ENCODE measurements around the gene HIVEP3.

The HIVEP3 gene

DNA sequence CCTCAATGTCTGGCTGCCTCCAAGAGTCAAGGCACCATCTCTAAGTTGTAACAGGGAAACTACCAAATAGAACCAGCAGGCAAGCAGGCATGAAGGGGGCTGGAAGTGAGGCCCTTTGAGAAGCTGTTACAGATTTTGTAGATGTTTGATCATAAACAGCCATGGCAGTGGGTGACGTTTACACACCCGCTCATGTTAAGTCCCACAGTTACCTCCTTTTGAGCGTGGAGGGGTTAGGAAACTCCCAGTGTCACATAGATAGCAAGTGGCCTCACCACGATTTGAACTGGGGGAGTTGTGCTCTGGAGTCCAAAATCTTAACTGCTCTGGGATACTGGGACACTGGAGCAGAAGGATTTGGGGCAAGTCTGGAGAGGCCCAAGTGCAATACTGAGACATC, 192.4 kb downstream of the HIVEP3 start:
- no peak for DNase-seq

DNA sequence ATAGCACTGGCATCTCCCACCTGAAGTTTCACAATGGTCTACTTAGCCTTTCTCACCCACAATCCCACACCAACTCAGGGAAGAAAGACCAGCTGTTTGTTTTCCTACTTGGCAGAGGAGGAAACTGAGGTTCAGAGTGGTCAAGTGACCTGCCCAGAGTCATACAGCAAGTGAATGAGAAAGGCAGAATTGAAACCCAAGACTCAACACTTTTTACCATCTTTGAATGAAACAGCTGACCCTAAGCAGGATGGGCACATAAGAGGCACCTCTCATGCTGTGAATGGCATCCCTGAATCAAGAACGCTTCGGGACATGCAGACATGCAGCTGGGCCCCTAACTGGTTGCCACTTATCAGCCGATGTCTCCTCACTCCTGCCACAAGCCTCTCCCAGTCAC, 193.8 kb downstream of the HIVEP3 start:
- no peak for DNase-seq

DNA sequence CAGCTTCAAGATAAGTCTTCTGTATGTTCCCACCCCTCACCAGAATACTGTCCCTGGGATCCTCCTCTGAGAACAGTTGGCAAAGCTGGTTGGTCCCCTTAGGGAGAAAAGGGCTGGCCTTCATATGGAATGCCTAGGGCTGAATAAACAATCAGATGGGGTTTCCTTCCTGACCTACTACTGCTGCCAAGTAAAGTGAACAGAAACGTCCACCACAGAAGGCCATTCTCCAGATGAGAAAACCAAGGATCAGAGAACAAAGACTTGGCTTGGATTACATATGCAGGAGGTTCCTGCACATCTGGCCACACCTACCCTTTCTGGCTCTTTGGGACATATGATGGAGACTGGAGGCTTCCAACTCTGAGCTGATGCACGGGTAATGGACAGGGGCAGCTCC, 194.5 kb downstream of the HIVEP3 start:
- DNase-seq = no peak

DNA sequence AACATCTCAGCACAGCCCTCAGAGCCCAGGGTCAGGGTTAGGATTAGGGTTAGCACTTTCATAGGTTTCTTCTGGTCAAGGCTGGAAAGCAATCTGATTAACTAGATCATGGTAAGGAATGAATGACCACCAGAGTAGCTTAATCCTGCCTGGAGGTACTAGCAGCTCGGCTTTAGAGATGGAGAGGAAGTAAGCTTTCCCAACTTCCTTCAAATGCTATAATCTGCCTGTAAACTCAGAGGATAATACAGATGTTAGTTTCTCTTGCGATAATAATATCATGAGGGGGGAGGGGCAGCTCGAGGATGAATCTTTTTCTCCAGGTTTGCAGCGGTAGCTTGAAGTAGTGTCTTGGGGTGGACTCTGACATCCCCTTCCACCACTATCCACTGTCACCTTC, 194.9 kb downstream of the HIVEP3 start:
- no peak for DNase-seq

DNA sequence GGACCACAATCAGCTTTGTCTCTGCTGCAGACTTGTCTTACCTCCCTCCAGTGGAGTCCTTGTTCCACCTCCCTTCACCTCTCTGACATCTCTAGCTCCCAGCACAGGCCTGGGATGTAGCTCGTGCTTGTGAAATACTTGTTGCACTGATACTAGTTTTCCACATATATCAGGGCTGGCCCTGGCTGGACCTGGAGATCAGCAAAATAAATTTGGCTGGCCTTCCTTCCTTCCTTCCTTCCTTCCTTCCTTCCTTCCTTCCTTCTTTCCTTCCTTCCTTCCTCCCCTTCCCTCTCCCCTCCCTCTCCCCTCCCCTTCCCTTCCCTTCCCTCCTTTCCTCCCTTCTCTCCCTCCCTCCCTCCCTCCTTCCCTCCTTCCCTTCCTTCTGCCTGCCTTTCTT, 196.5 kb downstream of the HIVEP3 start:
- DNase-seq = no peak

DNA sequence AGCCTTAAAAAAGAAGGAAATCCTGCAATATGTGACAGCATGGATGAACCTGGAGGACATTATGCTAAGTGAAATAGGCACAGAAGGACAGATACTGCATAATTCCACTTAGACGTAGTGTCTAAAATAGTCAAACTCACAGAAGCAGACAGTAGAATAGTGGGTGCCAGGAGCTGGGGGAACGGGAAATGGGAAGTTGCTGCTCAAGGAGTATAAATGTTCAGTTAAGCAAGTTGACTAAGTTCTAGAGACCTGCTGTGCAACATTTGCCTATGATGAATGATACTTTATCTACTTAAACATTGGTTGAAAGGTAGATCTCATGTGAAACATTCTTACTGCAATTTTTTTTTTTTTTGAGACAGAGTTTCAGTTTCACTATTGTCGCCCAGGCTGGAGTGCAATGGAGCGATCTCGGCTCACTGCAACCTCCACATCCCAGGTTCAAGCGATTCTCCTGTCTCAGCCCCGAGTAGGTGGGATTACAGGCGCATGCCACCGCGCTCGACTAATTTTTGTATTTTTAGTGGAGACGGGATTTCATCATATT, 197.8 kb downstream of the HIVEP3 start:
- no peak for DNase-seq

DNA sequence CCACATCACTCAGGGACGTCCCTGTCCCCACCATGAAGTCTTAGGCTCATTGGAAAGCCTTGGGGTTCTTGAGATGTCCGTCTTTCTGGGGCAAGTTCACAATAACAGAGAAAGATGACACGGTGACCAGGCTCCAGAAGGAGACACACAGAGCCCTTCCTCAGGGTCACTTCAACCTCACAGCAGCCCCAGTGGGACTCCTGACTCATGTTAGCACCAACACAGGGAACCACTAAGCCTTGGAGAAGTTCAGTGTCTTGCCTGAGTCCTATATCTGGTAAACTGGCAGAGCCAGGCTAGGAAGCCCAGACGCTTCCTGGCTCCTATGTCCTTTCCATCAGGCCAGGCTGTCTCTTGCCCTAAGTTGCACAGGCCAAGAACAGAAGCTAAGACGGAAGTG, 199.1 kb downstream of the HIVEP3 start:
- DNase-seq = no peak

DNA sequence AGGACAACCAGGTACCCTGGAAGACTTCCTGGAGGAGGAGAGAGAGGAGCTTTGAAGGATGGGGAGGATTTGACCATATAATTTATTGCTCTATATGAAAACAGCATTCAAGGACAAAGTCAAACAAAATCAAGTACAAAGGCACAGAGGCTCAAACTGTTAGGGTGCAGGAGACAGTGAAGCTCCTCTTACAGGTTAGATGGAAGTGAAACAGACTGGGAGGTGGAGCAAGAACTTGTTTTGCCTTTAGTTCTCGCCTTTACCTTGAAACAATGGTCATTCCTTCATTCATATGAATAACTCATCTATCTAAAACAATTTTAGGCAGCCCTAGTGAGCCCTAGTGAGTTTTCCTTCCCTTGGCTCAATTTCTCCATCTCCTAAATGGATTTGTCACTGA, 199.6 kb downstream of the HIVEP3 start:
- DNase-seq = no peak

DNA sequence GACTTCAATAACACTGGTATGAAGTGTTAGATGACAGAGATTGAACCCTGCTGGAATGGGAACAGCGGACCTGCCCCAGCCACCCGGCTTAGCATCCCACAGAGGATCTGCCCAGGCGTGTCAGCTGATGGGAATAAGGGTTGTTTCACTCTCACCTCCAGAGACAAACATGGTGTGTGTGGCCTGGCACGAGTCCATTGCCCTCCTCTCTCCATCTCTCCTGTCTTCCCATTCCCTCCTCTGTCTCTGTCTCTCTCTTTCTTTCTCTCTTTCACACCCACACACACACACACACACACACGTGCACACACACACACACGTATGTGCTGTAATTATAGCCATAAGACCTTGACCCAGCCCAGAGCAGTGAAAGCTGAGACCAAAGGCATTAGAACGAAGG, 200.2 kb downstream of the HIVEP3 start:
- DNase-seq = no peak

DNA sequence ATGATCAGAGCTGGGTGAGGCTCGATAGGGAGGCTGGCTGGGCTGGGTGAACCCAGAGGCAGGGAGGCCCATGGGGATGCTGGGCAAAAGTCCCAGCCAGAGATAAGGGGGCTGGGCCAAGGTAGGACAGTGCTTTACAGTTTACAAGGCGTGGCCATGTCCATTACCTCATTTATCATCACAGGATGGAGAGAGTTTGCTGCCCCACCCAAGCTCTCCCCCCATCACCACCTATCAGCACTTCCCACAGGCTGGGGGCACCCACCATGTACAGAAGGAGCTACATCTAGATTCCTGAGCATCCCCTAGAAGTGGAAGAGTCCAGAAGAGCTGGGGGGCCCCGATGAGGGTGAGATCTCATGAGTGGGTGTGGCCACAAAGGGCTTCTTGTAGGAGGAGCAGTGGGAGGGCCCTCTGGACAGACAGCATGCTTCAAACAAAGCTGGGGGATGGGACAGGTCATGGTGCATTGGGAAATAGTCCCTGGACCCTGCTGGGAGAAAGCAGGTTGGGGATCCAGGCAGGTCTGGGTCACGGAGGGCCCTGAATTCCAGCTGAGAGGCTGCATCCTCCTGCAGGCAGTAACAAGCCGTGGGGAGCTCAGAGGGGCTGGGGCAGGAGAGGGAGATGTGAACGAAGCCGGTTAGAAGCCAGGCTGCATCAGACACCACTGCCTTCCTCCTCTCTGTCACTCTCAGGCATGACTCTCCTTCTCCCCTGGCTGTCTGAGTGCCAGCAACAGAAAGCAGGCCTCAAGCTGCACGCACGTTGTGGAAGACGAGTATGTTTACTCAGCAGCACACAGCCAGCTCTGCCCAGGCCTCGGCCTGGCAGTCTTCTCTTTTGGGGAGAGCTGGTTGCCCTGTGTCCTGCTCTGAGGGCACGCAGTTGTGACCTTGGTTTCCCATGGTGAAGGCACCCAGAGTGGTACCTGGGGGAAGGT, 202.3 kb downstream of the HIVEP3 start:
- no peak for DNase-seq

DNA sequence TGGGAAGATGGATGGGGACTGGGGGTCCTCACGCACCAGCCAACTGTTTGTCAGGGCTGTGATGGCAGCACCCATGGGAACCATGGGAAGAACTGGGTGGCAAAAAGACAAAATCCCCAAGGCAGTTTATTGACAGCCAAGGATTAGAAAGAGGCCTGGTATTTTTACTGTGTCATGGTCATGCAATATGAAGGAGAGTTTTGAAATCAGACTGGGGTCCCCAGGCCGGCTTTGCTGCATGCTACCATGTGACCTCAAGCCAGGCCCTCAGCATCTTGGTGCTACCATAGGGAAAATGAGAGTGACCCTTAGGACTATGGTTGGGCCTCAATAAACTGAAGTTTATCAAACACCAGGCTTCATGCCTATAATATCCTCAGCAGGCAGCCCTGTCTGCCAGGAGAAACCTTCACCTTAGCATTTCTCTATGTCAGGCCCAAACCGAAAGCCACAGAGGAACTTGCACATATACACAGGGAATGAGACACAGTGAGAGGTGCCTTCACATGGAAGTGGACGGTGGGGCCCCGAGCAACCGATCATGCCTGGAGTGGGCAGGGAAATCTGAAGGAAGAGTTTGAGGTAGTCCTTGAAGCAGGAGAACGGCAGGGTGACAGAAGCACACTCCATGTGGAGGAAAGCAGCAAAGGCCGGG, 203.2 kb downstream of the HIVEP3 start:
- DNase-seq = no peak

DNA sequence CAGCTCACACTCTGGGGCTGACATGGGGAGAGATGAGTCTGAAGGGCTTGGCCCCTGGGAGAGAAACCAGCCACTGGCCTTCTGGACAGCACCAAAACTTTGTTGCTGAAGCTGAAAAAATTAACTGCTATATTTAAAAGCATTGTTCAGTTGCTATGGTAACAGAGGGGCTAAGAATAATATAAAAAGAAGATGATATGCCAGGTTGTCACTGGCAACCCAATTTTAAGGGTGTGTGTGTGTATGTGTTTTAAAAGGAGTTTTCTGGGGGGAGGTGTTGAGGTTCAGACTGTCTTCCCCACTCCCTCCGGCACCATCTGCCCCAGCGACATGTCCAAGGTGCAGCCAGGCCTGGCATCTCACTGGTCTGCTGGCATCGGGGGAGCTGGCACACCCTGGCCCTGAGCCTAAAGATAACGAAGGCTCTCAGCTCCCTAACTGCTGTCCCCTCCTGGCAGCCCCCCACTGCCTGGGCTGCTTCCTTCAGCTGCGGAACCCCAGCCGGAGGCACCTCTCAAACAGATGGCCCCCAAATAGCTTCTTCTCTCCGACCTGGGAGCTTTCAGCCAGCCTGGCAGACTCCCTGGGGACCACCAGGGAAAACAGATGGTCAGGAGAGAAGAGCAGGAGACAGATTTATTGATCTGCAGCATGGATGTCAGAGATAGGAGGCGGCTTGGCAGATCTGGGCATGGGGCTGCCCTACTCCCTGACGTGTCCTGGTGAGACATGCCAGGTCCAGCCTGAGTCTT, 203.9 kb downstream of the HIVEP3 start:
- no peak for DNase-seq

DNA sequence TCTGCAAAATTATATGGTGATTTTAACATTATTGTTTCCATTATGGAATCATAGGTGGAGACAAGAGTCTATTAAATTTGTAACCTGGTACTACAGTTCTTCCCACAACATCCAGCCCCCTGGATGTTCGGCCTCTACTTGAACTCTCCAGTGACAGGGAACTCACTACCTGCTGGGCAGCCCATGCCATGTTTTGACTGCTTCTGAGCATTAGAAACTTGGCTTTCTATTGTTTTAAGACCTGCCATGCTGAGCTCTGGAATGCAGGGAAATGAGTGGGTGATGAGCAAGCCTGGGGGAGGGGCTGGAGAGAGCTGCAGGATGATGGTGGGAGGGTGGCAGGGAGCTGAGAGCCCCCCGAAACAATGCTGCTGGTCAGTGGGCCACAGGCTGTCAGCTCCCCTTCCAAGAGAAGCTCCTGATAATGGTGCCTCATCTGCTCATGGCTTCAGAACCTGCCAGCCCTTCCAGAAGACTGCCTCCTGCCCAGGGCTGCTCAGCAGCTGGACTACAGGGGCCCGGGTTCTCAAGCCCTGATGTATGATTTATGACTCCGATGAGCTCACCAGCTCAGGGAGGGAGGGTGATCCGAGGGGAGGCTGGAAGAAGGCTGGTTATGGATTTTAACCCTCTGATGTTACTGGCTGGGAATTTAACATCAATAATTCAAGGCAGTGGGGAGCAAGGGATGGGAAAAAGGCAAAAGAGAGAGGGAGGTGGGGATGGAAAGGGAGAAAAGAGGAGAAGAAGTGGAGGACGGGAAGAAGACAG, 205.0 kb downstream of the HIVEP3 start:
- no peak for DNase-seq

DNA sequence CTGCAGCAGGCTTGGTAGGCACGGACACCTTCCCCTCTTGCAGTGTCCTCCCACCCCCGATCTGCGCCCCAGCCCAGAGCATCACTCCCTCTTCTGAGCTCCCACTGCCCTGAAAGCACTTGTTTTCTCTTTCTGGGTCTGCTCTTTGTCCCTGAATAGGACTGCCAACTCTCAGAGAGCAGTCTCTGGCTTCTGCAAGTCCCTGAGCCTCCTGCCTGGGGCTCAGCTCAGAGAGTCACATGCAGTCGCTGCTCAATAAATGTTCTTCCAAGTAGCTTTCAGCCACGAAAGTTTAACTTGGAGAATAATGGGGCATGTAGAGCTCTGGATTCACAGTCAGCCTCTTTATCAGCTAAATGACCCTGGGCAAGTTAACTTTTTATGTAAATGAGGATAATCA, 205.6 kb downstream of the HIVEP3 start:
- DNase-seq = no peak

DNA sequence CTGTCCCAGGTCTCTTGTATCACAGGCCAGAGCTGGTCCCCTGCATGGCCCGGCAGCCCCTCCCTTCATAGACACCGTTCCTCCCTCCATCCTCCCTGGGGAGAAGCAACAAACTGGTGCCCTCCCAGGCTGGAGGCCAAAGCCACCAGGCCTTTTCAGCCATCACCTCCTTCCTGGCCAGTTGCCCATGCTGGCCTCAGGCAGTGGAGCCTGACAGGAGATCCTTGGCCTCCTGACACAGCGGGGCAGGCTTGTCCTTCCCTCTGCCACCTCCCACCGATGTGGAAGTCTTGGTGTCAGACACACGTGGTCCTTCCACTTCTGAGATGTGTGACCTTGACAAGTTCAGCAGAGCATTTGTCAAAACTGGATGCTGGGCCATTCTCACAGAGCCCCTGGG, 206.0 kb downstream of the HIVEP3 start:
- no peak for DNase-seq

DNA sequence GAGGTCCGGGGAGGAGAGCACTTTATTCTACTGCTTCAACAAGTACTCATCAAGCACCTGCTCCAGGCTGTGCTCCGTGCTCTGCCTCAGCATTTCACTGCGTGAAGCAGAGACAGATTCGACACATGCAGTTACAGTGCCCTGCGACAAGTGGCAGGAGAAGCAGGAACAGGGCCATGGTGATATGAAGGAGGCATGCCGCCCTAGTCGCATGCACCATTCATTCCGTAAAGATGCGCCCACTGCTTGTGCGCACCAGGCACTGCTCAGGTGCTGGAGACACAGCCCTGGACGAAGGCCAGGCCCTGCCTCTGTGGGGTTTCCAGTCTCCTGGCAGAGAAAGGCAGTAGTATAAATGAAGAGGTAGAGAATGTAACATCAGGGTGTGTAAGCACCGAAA, 206.6 kb downstream of the HIVEP3 start:
- DNase-seq = no peak

DNA sequence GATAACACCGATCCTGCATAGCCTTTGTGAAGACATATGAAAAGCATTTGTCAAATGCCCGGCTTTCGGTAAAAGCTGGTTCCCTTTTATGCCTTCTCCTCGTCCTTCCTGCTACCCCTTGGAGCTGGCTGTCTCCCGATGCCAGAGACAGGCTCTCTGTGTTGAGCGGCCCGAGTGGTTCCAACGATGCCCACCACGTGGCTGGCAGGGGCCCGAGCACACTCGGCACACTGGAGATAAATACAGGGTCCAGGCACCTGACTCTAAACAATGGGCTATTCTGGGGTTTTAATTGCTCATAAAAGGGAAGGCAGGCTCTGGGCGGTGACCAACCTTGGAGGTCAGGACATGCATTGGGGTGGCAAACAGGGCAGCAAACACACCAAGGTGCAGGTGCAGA, 207.1 kb downstream of the HIVEP3 start:
- no peak for DNase-seq

DNA sequence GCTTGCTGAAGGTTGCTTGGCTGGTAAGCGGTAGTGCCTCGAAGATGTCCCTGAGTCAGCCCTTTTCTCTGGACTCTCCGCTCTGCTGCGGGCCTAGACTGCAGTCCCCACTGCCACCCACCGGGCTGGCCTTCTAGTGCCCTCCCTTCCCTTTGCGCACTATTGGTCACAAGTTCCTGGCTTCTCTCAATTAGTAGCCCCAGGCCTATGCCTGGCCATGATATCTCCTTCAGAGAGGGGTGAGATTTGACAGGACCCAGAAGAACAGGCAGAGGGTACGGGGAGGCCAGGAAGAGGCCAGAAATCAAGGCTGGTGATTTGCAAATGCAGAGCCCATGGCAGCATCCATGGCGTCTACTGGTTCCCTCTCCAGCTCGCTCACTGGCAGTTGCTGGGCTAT, 207.7 kb downstream of the HIVEP3 start:
- no peak for DNase-seq

DNA sequence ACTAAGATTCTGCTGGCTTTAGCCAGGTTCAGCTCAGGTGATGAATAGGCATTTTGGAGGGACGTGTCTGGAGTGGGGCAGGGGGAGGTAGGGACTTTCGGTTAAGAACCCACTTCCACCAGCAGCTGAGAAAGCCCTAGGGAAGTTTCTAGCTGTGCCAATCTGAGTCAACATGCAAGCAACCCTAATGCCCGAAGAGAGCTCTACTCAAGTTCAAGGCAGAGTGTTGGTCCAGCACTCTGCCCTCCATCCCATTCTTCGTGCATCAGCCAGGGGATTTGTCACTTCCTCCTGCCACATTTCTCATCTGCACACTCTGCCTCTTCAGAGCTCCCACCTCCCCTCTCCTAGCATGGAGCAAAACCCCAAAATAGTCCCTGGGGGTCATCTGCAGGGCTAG, 208.8 kb downstream of the HIVEP3 start:
- no peak for DNase-seq

DNA sequence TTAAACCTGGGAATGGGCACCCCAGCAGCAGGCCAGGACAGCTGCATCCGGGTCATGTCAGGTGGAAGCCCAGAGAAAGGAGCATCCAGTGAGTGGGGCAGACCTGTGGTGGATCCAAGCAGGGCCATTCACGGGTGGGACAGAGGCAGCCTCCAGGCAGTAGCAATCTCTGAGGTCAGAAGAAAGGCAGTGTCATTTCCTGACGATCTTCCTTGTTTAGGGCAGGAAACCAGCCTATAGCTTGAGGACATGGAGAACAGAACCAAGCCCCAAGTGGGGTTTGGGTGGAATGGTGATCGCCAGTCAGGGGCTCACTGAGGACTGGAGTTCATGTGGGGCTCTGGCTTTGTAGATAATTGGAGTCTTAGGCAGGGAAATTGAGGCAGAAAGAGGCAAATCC, 209.4 kb downstream of the HIVEP3 start:
- no peak for DNase-seq

DNA sequence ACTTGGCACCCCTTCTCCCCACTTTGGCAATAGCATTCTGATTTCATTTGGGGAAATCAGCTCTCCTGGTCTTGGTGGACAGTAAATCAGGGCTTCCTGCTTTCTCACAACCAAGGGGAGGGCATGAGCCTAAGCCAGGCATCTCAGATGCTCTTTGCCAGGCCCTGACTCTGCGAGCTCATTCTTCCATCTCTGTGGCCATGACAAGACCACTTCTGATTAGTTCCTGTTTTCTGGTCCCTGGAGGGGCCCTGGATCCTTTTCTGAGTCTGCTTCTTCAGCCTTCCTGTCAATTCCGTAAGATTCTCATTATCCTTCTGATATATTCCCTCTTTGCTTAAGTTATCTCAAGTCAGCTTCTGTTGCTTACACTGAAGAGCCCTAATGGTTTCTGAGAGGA, 210.4 kb downstream of the HIVEP3 start:
- DNase-seq = no peak

DNA sequence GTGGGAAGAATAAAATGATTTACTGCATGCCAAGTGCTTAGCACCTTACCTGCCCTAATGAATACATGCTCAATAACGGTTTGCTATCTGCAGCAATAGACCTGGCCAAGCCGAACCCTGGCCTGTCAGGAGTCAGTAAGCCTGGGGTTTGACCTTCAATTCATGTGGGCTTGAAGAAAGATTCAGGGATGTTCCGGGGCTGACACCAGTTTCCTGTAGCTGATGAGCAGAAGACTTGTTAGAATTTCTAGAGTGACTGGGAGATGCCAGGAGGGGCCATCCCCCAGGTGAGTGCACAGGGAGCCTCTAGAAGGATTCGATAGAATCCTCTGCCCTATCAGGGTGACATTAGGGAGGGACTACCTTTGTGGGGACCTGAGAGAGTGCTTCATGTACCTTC, 210.9 kb downstream of the HIVEP3 start:
- no peak for DNase-seq

DNA sequence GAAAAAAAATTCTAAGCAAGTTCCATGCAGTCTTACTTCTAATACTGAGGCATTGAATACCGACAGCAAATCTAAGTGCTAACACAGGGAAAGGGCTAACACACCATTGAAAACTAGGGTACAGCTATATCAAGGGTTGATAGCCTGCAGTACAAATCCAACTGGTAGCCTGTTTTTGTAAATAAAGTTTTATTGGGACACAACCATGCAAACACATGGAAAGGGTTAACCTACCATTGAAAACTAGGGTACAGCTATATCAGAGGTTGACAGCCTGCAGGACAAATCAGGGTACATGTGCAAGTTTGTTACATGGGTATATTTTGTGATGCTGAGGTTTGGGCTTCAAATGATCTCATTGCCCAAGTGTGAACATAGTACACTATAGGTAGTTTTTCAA, 212.9 kb downstream of the HIVEP3 start:
- DNase-seq = no peak

Measured in CD4-positive, alpha-beta T cell treated with Interleukin-17A for 4 hours (primary cell).